ENCODE results near the gene CHSY1. TPM values are rescaled to one million over a fixed set of nuclear protein-coding genes. Genes with fewer than 3 reads are reported as not detected.

The CHSY1 gene
- total RNA-seq, 1 experiment from 2014 or later = 59.1 TPM

- peaks cover 22% of the 10 kb centered on the region for H3K4me1 Mint-ChIP-seq
- DNase-seq (ENCODE audit: low spot score) = no peak
- peaks cover 6% of the 10 kb centered on the region; the same call in 1 of the 2 replicates for H3K36me3 Mint-ChIP-seq
- no peak overlapping the region for H3K27ac Mint-ChIP-seq
- H3K27me3 Mint-ChIP-seq (ENCODE audit: low read depth) = no peaks in the 10 kb centered on the region; the same call in 1 of the 2 replicates
- ChIA-PET POLR2A (no interaction called here), CTCF (no interaction called here)
- H3K4me3 Mint-ChIP-seq = no peak overlapping the region
- peaks cover 11% of the 10 kb centered on the region for H3K9me3 Mint-ChIP-seq
- ATAC-seq = no peak
- TF ChIP-seq OVOL2 (CRISPR knock-in tag; IDR thresholded peaks at IDR 0.05; ENCODE audit: borderline replicate concordance) = no peak
- no peak for TF ChIP-seq CBFB (CRISPR knock-in tag; IDR thresholded peaks at IDR 0.05; ENCODE audit: low read depth)
- no peak for TF ChIP-seq E2F5 (CRISPR knock-in tag; IDR thresholded peaks at IDR 0.05)
- TF ChIP-seq ZNF671 (CRISPR knock-in tag; IDR thresholded peaks at IDR 0.05) = no peak
- no peak for TF ChIP-seq RELA (CRISPR knock-in tag; IDR thresholded peaks at IDR 0.05; ENCODE audit: borderline replicate concordance)
- TF ChIP-seq SOX15 (CRISPR knock-in tag; IDR thresholded peaks at IDR 0.05) = no peak
- TF ChIP-seq ZNF512 (CRISPR knock-in tag; IDR thresholded peaks at IDR 0.05; ENCODE audit: borderline replicate concordance) = no peak
- no peak for TF ChIP-seq USF1 (CRISPR knock-in tag; IDR thresholded peaks at IDR 0.05)
- TF ChIP-seq CREM (CRISPR knock-in tag; IDR thresholded peaks at IDR 0.05) = no peak
- no peak for TF ChIP-seq IRF1 (CRISPR knock-in tag; IDR thresholded peaks at IDR 0.05)
- TF ChIP-seq MXD4 (CRISPR knock-in tag; IDR thresholded peaks at IDR 0.05; ENCODE audit: borderline replicate concordance) = no peak
- no peak for TF ChIP-seq ZNF138 (CRISPR knock-in tag; conservative IDR thresholded peaks at IDR 0.05)
- TF ChIP-seq TEAD1 (CRISPR knock-in tag; IDR thresholded peaks at IDR 0.05) = no peak
- no peak for TF ChIP-seq HMGA2 (CRISPR knock-in tag; IDR thresholded peaks at IDR 0.05)
- TF ChIP-seq E2F4 (CRISPR knock-in tag; IDR thresholded peaks at IDR 0.05; ENCODE audit: borderline replicate concordance, low read depth) = no peak
- TF ChIP-seq AR (CRISPR knock-in tag; IDR thresholded peaks at IDR 0.05) = no peak
- TF ChIP-seq GABPB1 (CRISPR knock-in tag; IDR thresholded peaks at IDR 0.05) = no peak
- TF ChIP-seq MYBL2 (CRISPR knock-in tag; IDR thresholded peaks at IDR 0.05) = no peak
- no peak for TF ChIP-seq ZNF121 (CRISPR knock-in tag; IDR thresholded peaks at IDR 0.05)
- no peak for TF ChIP-seq ETV6 (CRISPR knock-in tag; IDR thresholded peaks at IDR 0.05)
These were observed 117.1 kb downstream of the CHSY1 start for GRCh38 chr15:101134780-101135179.

Measured in WTC11 (cell line).